ENCODE measurements around the gene TMEM184B.

GRCh38 chr22:38257181-38257580, 15.6 kb downstream of the TMEM184B start:
- TF ChIP-seq CTCF (IDR thresholded peaks at IDR 0.05) (no peak), POLR2A (IDR thresholded peaks at IDR 0.05) (no peak)

All from ovary (tissue), 3 donors.